Fibroblast of lung (primary cell): ENCODE data around the gene FARSA. TPM values are rescaled to one million over a fixed set of nuclear protein-coding genes. Genes with fewer than 3 reads are reported as not detected.
"Not testable (repeated sequence)": the region's sequence is repeated elsewhere in the genome, so short reads cannot be mapped to it uniquely, and the experiment has no call there.

Source experiments
- DNase-seq, 2 donors: peaks; one replicate each; pipeline versions ENCODE4 v3.0.0 to v3.0.0-alpha.2; 2010; ENCODE audit warnings: low read depth in 2 of 2
- H2AFZ ChIP-seq: 2 replicates; pipeline ENCODE4 v1.5.1; 2012; ENCODE audit warnings: low read length, control low read depth, inconsistent platforms
- H3K27ac ChIP-seq: 2 replicates; pipeline ENCODE4 v1.5.1; 2011; ENCODE audit warnings: low read length, control low read depth; ENCODE audit not compliant: insufficient read depth
- H3K27me3 ChIP-seq: 2 replicates; pipeline ENCODE4 v1.5.1; 2011; ENCODE audit warnings: mild to moderate bottlenecking, low read length; ENCODE audit not compliant: control insufficient read depth, insufficient read depth
- H3K36me3 ChIP-seq: 2 replicates; pipeline ENCODE4 v1.5.1; 2011; ENCODE audit warnings: low read length; ENCODE audit not compliant: control insufficient read depth, insufficient read depth
- H3K4me1 ChIP-seq: 2 replicates; pipeline ENCODE4 v1.5.1; 2011; ENCODE audit warnings: low read length; ENCODE audit not compliant: control insufficient read depth, insufficient read depth; ENCODE audit errors: extremely low read depth
- H3K4me2 ChIP-seq: 2 replicates; pipeline ENCODE4 v1.5.1; 2011; ENCODE audit warnings: low read length, control low read depth; ENCODE audit not compliant: insufficient read depth; ENCODE audit errors: extremely low read depth
- H3K4me3 ChIP-seq, 4 experiments: fragments of 200-600 bp in 1 of 4; sonication (generic) in 1 of 4; replicated peaks in 1 of 4; 2 replicates each; pipeline ENCODE4 v1.5.1; 2011 to 2016; ENCODE audit warnings: low read length in 4 of 4, low read depth in 3 of 4, mild to moderate bottlenecking in 3 of 4, control low read depth in 2 of 4, inconsistent platforms in 1 of 4, mixed read lengths in 1 of 4; ENCODE audit not compliant: insufficient read depth in 1 of 4; ENCODE audit errors: control extremely low read depth in 1 of 4
- H3K79me2 ChIP-seq: 2 replicates; pipeline ENCODE4 v1.5.1; 2012; ENCODE audit warnings: mild to moderate bottlenecking, low read length, inconsistent platforms; ENCODE audit not compliant: control insufficient read depth, insufficient read depth
- H3K9ac ChIP-seq: 2 replicates; pipeline ENCODE4 v1.5.1; 2011; ENCODE audit warnings: mild to moderate bottlenecking, low read length, control low read depth; ENCODE audit not compliant: insufficient read depth
- H3K9me3 ChIP-seq: 2 replicates; pipeline ENCODE4 v1.5.1; 2012; ENCODE audit warnings: low read depth, low read length; ENCODE audit not compliant: control insufficient read depth, insufficient read depth
- H4K20me1 ChIP-seq: 2 replicates; pipeline ENCODE4 v1.5.1; 2011; ENCODE audit warnings: low read length; ENCODE audit not compliant: control insufficient read depth, insufficient read depth; ENCODE audit errors: extremely low read depth
- CTCF ChIP-seq, 2 donors: IDR thresholded peaks in 1 of 2; conservative IDR thresholded peaks in 1 of 2; 1 replicate in 1 of 2; 2 replicates in 1 of 2; pipeline ENCODE4 v1.5.1; 2011 to 2012; ENCODE audit warnings: low read length in 2 of 2, control low read depth in 1 of 2, inconsistent platforms in 1 of 2, low read depth in 1 of 2, mild to moderate bottlenecking in 1 of 2
- EZH2 ChIP-seq: IDR thresholded peaks from 2 replicates; pipeline ENCODE4 v1.5.1; 2012; ENCODE audit warnings: low read length, control low read depth, mild to moderate bottlenecking; ENCODE audit errors: missing control alignments
- polyA plus RNA-seq, 2 donors: library from polyadenylated mRNA; depleted of rRNA in 1 of 2; stranded (reverse) in 1 of 2; unstranded in 1 of 2; fragments of >200 nt; gene quantifications; 2 replicates each; pipeline ENCODE4 v1.2.1, GENCODE V29; 2011 to 2012; ENCODE audit warnings: missing spikeins in 1 of 2
- total RNA-seq: library from RNA; depleted of rRNA; stranded (reverse); fragments of >200 nt; gene quantifications from 2 replicates; pipeline ENCODE4 v1.2.1, GENCODE V29; 2014

The FARSA gene
- total and polyA plus RNA-seq, 2 donors (not counting 1 experiment from before 2014, with no cell fraction given), result 23.5 to 38.6 TPM

- TF ChIP-seq EZH2 (no peak), CTCF (conservative IDR thresholded peaks at IDR 0.05 in 1 of 2, IDR thresholded peaks at IDR 0.05 in 1 of 2; ENCODE audit: low read depth in 1 of 2, low read length in 2 of 2) (no peak)
- no peak overlapping the region for H3K4me2 ChIP-seq
- H3K9me3 ChIP-seq, result no peaks in the 10 kb centered on the region
- no peak overlapping the region for H3K9ac ChIP-seq
- H3K36me3 ChIP-seq, result no peaks in the 10 kb centered on the region
- H3K27ac ChIP-seq, result no peak overlapping the region
- peaks cover 6% of the 10 kb centered on the region for H3K4me1 ChIP-seq
- H3K27me3 ChIP-seq, result no peaks in the 10 kb centered on the region
- no peaks in the 10 kb centered on the region for H4K20me1 ChIP-seq
- no peak overlapping the region for H3K4me3 ChIP-seq
- DNase-seq, result no peak
- H3K79me2 ChIP-seq, result no peaks in the 10 kb centered on the region
- H2AFZ ChIP-seq, result no peak overlapping the region
Observed at GRCh38 chr19:12979974-12980373, 46.5 kb upstream of the FARSA start.

GRCh38 chr19:12976109-12976508, 42.6 kb upstream of the FARSA start:
- not testable (repeated sequence) for H3K4me3 ChIP-seq, H3K4me1 ChIP-seq, DNase-seq, H3K9me3 ChIP-seq, H4K20me1 ChIP-seq, H2AFZ ChIP-seq, H3K27me3 ChIP-seq, H3K27ac ChIP-seq, H3K9ac ChIP-seq, H3K4me2 ChIP-seq, H3K79me2 ChIP-seq, H3K36me3 ChIP-seq

- H3K9ac ChIP-seq, result no peak overlapping the region
- no peaks in the 10 kb centered on the region for H3K79me2 ChIP-seq
- H4K20me1 ChIP-seq, result no peaks in the 10 kb centered on the region
- no peaks in the 10 kb centered on the region for H3K36me3 ChIP-seq
- H3K4me2 ChIP-seq, result no peak overlapping the region
- no peak overlapping the region for H3K4me3 ChIP-seq
- no peak overlapping the region for H2AFZ ChIP-seq
- no peak overlapping the region for H3K27ac ChIP-seq
- DNase-seq, result no peak
- no peaks in the 10 kb centered on the region for H3K9me3 ChIP-seq
- no peaks in the 10 kb centered on the region for H3K4me1 ChIP-seq
- H3K27me3 ChIP-seq, result no peaks in the 10 kb centered on the region
- TF ChIP-seq EZH2 (no peak), CTCF (conservative IDR thresholded peaks at IDR 0.05 in 1 of 2, IDR thresholded peaks at IDR 0.05 in 1 of 2; ENCODE audit: low read depth in 1 of 2, low read length in 2 of 2) (no peak)
Observed at GRCh38 chr19:12975221-12975741, 41.8 kb upstream of the FARSA start.
